ENCODE data around the gene HDHD2.

GRCh38 chr18:47109720-47110119 is 40.6 kb downstream of the HDHD2 start:
- TF ChIP-seq, protein P1, sequence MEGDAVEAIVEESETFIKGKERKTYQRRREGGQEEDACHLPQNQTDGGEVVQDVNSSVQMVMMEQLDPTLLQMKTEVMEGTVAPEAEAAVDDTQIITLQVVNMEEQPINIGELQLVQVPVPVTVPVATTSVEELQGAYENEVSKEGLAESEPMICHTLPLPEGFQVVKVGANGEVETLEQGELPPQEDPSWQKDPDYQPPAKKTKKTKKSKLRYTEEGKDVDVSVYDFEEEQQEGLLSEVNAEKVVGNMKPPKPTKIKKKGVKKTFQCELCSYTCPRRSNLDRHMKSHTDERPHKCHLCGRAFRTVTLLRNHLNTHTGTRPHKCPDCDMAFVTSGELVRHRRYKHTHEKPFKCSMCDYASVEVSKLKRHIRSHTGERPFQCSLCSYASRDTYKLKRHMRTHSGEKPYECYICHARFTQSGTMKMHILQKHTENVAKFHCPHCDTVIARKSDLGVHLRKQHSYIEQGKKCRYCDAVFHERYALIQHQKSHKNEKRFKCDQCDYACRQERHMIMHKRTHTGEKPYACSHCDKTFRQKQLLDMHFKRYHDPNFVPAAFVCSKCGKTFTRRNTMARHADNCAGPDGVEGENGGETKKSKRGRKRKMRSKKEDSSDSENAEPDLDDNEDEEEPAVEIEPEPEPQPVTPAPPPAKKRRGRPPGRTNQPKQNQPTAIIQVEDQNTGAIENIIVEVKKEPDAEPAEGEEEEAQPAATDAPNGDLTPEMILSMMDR (IDR thresholded peaks at IDR 0.05): no peak
- no peak for TF ChIP-seq POLR2A (IDR thresholded peaks at IDR 0.05)
- no peak for TF ChIP-seq EP300 (IDR thresholded peaks at IDR 0.05)
- TF ChIP-seq POLR2AphosphoS5 (IDR thresholded peaks at IDR 0.05): no peak
